ENCODE measurements around the gene OTOG. TPM values are rescaled to one million over a fixed set of nuclear protein-coding genes. Genes with fewer than 3 reads are reported as not detected.

The OTOG gene
- total RNA-seq, 6 experiments from 2014 or later: not detected

DNA sequence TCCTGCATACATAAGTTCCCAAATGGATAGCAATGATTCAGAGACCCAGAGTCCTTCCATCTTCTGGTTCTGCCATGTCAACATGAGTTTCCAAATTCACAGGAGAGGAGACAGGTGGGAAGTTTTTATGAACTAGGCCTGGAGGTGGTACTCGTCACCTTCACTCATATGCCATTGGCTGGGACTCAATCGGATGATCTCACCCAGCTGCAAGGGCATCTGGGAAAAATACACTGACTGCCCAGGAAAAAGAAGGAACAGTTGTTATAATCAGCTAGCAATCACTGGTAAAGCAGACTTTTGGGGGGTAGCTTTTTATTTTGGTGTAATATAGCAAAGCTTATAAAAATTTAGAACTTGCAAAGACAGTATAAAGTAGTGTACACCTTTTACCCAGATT lies 83.9 kb downstream of the OTOG start:
- ATAC-seq (no peak), DNase-seq (no peak)
- TF ChIP-seq CTCF (IDR thresholded peaks at IDR 0.05) (no peak), POLR2A (IDR thresholded peaks at IDR 0.05) (no peak)
- Histone ChIP-seq H3K4me1 (no peaks in the 10 kb centered on the region), H3K36me3 (no peaks in the 10 kb centered on the region), H3K27ac (no peak overlapping the region), H3K27me3 (no peaks in the 10 kb centered on the region), H3K9me3 (no peaks in the 10 kb centered on the region), H3K4me3 (no peak overlapping the region)
- 74% methylated on average over 2 of the region's 2 CpGs for WGBS (ENCODE audit: insufficient coverage, low coverage, low lambda C conversion rate, missing lambda C conversion rate)
- intact Hi-C loops (cut with DNase I): no loop called here

DNA sequence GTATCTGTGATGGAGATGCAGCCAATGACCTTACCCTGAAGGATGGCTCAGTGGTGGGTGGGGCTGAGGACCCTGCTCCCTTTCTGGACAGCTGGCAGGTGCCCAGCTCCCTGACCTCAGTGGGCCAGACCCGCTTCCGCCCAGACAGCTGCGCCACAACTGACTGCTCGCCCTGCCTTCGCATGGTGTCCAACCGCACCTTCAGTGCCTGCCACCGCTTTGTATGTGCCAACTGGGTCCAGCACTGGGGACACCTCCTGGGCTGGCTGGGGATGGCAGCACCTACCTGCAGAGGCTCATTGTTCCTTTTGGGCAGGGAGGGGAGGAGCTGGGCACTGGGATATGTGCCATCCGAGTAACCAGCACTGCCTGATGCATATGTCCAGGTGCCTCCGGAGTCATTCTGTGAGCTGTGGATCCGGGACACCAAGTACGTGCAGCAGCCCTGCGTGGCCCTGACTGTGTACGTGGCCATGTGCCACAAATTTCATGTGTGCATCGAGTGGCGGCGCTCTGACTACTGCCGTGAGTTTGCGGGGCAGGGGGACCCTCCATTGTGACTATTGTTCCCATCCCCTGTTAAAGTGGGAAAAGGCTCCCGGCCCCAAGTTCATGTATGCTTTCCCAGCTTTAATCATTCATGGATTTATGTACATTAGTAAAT lies 84.8 kb downstream of the OTOG start:
- DNase-seq (no peak), ATAC-seq (no peak)
- WGBS (ENCODE audit: insufficient coverage, low coverage, low lambda C conversion rate, missing lambda C conversion rate): 62% methylated on average over 6 of the region's 19 CpGs
- Histone ChIP-seq H3K27ac (no peak overlapping the region), H3K36me3 (no peaks in the 10 kb centered on the region), H3K9me3 (no peaks in the 10 kb centered on the region), H3K27me3 (no peaks in the 10 kb centered on the region), H3K4me1 (no peaks in the 10 kb centered on the region), H3K4me3 (no peak overlapping the region)
- intact Hi-C loops (cut with DNase I): no loop called here
- TF ChIP-seq CTCF (IDR thresholded peaks at IDR 0.05) (no peak), POLR2A (IDR thresholded peaks at IDR 0.05) (no peak)

- no peaks in the 10 kb centered on the region for H3K36me3 ChIP-seq
- no peak overlapping the region for H3K4me3 ChIP-seq
- no peaks in the 10 kb centered on the region for H3K9me3 ChIP-seq
- DNase-seq: no peak
- 80% methylated on average over 1 of the region's 11 CpGs for WGBS (ENCODE audit: insufficient coverage, low coverage, low lambda C conversion rate, missing lambda C conversion rate)
- no peaks in the 10 kb centered on the region for H3K4me1 ChIP-seq
- intact Hi-C loops (cut with DNase I): no loop called here
- no peaks in the 10 kb centered on the region for H3K27me3 ChIP-seq
- TF ChIP-seq POLR2A (IDR thresholded peaks at IDR 0.05) (no peak), CTCF (IDR thresholded peaks at IDR 0.05) (no peak)
- no peak overlapping the region for H3K27ac ChIP-seq
- ATAC-seq: peak in 1 of 4 donors; percentile 19
These were observed 86.4 kb downstream of the OTOG start for GRCh38 chr11:17633279-17633986.

DNA sequence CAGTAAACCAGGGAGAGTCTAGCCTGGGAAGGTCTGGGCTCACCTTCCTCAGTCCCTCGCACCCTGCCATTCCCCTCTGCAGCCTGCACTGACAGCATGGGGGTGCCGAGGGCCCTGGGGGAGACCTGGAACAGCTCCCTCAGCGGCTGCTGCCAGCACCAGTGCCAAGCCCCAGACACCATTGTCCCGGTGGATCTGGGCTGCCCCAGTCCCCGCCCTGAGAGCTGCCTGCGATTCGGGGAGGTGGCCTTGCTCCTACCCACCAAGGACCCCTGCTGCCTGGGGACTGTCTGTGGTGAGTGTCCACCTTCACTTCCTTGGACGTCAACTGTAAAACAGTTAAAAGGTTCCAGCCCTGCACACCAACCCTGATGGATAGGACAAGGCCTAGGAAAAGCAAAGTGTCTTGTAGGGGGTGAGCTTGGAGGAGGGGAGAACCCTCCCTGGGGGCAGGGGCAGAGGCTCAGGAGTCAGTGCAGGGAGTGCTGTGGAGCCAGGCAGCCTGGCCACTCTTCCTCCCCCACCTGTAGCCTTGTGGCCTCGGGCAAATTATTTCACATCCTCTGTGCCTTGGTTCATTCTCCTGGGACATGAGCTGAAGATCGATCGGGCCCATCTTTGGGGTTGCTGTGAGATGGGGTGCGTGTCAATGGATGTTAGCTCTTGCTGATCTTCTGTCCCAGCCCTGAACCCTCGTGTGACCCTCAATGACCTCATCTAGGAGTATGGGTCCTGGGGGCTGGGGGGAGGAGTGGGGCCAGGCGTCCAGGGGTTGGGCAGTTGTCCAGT lies 87.1 kb downstream of the OTOG start:
- Histone ChIP-seq H3K36me3 (no peaks in the 10 kb centered on the region), H3K4me1 (no peaks in the 10 kb centered on the region), H3K9me3 (no peaks in the 10 kb centered on the region), H3K27ac (no peak overlapping the region), H3K27me3 (no peaks in the 10 kb centered on the region), H3K4me3 (no peak overlapping the region)
- 50% methylated on average over 1 of the region's 14 CpGs for WGBS (ENCODE audit: insufficient coverage, low coverage, low lambda C conversion rate, missing lambda C conversion rate)
- ATAC-seq (no peak), DNase-seq (no peak)
- TF ChIP-seq POLR2A (IDR thresholded peaks at IDR 0.05): no peak
- intact Hi-C loops (cut with DNase I): no loop called here
